ENCODE results near the gene PIEZO2. TPM values are rescaled to one million over a fixed set of nuclear protein-coding genes. Genes with fewer than 3 reads are reported as not detected.

Gene PIEZO2
- total RNA-seq, 1 donor from 2014 or later = 26.8 TPM

GRCh38 chr18:10804126-10804525 is 345.2 kb downstream of the PIEZO2 start:
- DNase-seq (ENCODE audit: low spot score) = no peak
- intact Hi-C loops (cut with DNase I) = no loop called here
- ATAC-seq = no peak

GRCh38 chr18:10798727-10799550 is 350.4 kb downstream of the PIEZO2 start:
- intact Hi-C loops (cut with DNase I) = no loop called here

GRCh38 chr18:10797896-10798295 is 351.5 kb downstream of the PIEZO2 start:
- peak; percentile 34 for ATAC-seq
- intact Hi-C loops (cut with DNase I) = no loop called here
- no peak for DNase-seq (ENCODE audit: low spot score)

More at GRCh38 chr18:10798727-10799550, 350.4 kb downstream of the PIEZO2 start:
- DNase-seq (ENCODE audit: low spot score) (no peak), ATAC-seq (peak; percentile 55)

DNA sequence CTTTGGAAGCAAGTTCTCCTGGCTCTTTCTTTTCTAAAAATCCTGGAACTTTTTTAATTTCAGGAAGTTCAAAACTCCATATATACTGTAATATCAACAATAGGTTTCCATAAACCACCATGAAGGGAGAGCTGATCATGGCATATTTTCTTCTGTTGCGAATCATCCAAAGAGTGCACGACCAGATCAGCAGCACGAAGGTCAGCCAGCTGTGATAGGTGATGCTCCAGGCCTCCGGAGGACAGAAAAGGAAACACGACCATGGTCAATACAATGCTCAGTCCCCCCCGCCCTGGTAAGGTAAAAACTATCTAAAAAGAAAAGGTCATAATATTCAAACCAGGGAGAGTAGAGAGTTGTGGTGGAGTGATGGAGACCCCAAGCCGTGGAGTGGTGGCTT is 354.6 kb downstream of the PIEZO2 start:
- ATAC-seq (no peak), DNase-seq (ENCODE audit: low spot score) (no peak)
- intact Hi-C loops (cut with DNase I) = no loop called here

GRCh38 chr18:10793730-10794370 is 355.5 kb downstream of the PIEZO2 start:
- DNase-seq (ENCODE audit: low spot score) (no peak), ATAC-seq (no peak)
- intact Hi-C loops (cut with DNase I) = no loop called here

DNA sequence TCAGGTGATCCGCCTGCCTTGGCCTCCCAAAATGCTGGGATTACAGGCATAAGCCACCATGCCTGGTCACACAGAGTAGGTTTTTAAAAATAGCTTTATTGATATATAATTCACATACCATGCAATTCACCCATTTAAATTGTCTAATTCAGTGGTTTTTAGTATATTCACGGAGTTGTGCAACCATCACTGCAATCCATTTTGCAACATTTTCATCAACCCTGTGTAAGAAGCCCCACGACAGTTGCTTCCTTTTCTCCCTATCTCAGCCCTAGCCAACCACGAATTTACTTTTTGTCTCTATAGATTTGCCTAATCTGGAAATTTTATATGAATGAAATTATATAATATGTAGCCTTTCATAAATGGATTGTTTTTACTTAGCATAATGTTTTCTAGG is 357.2 kb downstream of the PIEZO2 start:
- intact Hi-C loops (cut with DNase I) = no loop called here
- ATAC-seq (no peak), DNase-seq (ENCODE audit: low spot score) (no peak)

DNA sequence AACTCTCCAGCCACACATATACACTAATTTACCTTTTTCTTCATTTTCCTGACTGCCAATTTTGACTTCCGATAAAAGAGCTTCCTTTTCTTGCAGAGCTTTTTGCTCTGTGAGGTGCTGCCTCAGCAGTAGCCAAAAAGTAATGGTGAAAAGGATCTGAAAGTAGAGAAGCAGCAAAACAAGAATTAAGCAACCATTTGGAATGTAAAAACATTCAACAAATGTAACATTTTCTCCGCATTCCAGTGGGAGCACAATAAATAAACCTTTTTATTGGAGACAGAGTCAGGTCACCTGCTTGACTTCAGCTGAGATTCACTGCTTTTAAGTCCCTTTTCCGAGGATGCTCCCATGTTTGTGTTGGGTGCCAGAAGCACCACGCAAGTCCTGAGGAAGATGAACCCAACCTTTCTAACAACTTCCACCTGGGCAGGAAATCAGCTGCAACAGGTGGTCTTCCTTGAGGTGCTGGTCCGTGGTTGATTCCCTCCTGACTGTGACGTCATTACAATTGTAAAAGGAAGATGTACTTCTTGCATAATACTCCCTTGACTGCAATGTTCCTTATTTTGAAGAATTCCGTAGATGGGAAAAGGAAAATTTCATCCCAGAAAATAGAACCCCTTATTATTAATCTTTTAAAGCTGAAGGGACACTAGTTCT is 358.1 kb downstream of the PIEZO2 start:
- DNase-seq (ENCODE audit: low spot score) = no peak
- no peak for ATAC-seq
- intact Hi-C loops (cut with DNase I) = no loop called here

- ATAC-seq = no peak
- intact Hi-C loops (cut with DNase I) = no loop called here
- DNase-seq (ENCODE audit: low spot score) = no peak
Measured at GRCh38 chr18:10789180-10789579, 360.2 kb downstream of the PIEZO2 start.

DNA sequence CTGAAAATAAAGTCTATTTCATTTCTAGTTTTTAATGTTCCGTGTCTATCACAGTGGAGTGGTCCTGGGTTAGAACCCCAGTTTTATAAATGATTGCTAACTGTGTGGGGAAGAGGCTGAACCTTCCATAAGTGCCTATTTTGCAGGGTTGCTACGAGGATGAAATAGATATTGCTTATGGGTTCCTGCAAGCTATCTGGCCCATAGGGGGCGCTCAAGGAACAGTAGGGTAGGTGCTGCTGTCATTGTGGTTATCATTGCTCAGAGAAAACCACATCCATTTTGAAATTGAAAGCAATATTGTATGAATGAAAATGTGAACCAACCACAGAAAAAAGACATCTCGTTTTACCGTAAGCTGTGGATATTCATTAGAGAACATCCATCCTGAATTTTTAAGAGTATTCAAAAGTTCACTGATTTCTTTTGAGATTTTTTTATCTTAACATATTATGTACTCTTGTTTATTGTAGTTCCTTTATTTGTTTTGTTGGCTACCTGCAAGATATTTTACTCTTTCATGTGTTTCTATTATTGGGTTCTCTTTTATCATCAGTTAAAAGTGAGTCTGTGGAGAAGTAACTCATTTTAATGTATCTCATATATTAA is 362.0 kb downstream of the PIEZO2 start:
- intact Hi-C loops (cut with DNase I) = no loop called here
- ATAC-seq (peak; percentile 75), DNase-seq (ENCODE audit: low spot score) (peak; percentile 91)

DNA sequence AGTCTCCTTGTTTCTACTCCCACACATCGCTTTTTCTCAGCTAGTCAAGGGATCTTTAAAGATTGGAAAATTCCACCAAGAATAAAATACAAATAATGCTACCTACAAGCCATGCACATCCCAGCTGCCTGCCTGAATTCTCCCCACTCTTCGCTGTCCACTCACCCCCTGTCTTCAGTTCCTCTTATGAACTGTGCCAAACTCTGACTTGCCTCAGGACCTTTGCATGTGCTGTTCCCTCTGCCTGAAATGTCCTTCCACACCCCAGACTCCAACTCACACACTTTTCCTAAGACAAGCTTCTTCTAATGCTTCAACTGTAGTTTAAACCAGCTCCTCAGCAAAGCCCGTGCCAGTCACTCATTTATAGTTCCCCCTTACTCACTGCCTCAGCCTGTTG is 363.6 kb downstream of the PIEZO2 start:
- no peak for ATAC-seq
- DNase-seq (ENCODE audit: low spot score) = no peak
- intact Hi-C loops (cut with DNase I) = no loop called here

- intact Hi-C loops (cut with DNase I) = no loop called here
- no peak for ATAC-seq
- DNase-seq (ENCODE audit: low spot score) = no peak
Measured at GRCh38 chr18:10784596-10785202, 364.7 kb downstream of the PIEZO2 start.

DNA sequence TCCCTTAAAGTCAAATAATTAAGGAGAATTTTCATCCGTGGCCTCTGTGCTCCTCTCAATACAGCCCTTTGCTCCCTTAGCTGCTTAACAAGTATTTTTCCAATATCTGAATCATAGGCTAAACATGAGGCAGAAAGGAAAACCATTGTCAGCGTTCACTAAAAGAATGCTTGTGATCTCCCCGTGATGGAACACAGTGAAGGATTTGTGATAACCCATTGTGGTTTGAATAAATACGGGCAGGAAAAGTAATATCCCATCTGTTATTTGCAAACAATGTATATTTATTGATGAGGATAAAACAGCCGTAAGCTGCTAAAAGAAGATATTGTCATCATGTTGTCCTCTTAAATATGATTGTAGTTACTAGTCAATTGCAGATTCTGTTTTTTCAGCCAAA is 365.4 kb downstream of the PIEZO2 start:
- intact Hi-C loops (cut with DNase I) = no loop called here
- DNase-seq (ENCODE audit: low spot score) (no peak), ATAC-seq (no peak)

GRCh38 chr18:10776493-10776892 is 372.9 kb downstream of the PIEZO2 start:
- peak; percentile 72 for ATAC-seq
- DNase-seq (ENCODE audit: low spot score) = no peak
- intact Hi-C loops (cut with DNase I) = no loop called here

DNA sequence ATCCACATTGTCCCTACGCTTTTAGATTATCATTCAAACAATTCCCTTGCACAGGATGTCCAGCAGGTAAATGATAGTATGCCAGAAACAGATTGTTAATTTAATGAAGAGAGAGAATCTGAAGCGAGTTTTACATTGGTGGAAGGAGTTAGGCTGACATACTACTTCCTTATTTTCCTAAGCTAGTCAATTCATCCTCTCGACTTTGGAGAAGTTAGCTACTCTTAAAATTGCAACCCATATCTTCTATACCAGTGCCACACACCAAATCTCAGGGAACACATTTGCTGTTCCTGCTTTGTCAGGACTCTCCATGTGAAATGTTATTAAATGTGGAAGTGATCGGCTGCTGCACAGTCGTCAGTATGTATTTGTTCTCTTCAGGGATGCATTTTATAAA is 374.3 kb downstream of the PIEZO2 start:
- intact Hi-C loops (cut with DNase I) = no loop called here
- ATAC-seq = no peak
- no peak for DNase-seq (ENCODE audit: low spot score)

- DNase-seq (ENCODE audit: low spot score) = no peak
- no peak for ATAC-seq
- intact Hi-C loops (cut with DNase I) = no loop called here
Measured at GRCh38 chr18:10771053-10771709, 378.2 kb downstream of the PIEZO2 start.

DNA sequence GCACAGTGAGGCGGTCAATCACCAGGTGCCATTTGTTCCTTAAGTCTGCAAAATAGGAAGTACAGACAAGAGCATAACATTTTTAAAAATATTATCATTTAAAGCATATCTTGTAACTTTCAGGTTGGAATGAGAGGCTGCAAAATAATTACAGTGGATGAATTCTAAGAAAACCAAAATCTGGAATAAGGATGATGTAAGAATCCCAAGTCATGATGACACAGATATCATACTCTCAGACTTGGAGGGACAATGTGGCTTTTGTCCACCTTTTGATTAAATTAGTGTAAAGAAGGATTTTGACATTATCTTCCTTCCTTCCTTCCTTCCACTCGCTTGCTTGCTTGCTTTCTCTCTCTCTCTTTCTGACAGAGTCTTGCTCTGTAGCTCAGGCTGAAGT is 379.1 kb downstream of the PIEZO2 start:
- ATAC-seq (no peak), DNase-seq (ENCODE audit: low spot score) (no peak)
- intact Hi-C loops (cut with DNase I) = no loop called here

GRCh38 chr18:10768221-10768620 is 381.1 kb downstream of the PIEZO2 start:
- ATAC-seq = no peak
- DNase-seq (ENCODE audit: low spot score) = no peak
- intact Hi-C loops (cut with DNase I) = no loop called here

- no peak for ATAC-seq
- no peak for DNase-seq (ENCODE audit: low spot score)
- intact Hi-C loops (cut with DNase I) = no loop called here
Measured at GRCh38 chr18:10767658-10768057, 381.7 kb downstream of the PIEZO2 start.

- intact Hi-C loops (cut with DNase I) = no loop called here
- DNase-seq (ENCODE audit: low spot score) (no peak), ATAC-seq (no peak)
Measured at GRCh38 chr18:10760986-10761385, 388.4 kb downstream of the PIEZO2 start.
